ENCODE results near the gene FADS2. TPM values are rescaled to one million over a fixed set of nuclear protein-coding genes. Genes with fewer than 3 reads are reported as not detected.

The FADS2 gene
- total RNA-seq, 1 experiment from 2014 or later, result 246 TPM

DNA sequence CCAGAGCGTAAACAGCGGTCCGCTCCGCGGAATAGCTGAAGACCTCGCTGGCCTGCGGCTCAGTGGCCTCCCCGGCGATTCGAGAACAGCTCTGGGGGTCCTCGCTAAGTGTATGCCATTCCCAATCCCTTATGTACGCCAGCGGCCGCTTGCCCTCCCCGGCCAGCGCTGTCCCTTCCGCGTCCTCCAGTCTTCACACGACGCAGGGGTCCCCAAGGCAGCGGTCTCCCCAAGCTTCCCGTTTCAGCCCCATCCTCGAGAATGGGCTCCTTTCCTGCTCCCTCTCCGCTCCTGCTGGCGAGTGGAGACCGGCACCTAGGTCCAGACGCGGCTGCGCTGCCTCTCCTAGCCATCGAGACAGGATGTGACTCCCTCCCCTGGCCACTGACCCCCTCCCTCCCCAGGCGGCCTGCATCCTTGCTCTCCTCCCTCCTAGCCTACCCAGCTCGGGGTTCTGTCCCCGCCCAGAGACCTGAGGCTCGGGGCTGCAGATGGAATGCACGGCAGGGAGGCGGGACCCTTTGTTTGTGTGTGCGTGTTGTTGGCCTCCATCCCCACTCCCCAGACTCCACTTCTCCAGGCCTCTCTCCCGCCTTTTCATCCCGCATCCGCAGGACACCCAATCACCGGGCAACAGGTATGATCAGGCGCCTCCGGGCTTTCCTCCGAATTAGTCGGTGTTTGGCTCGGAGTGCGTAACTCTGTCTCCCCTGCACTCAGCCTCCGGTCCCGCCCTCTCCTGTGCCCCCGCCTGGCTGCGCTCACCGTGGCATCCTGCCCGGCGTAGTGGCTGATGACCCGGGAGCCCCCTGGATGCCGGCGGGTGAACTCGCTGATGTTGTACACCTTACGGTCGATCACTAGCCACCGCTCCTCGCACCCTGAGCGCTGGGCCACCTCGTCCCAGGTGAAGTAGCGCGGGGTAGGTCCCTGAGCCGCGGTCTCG lies 12.0 kb upstream of the FADS2 start:
- Histone ChIP-seq H3K9me3 (ENCODE audit: low read length) (no peaks in the 10 kb centered on the region), H2AFZ (ENCODE audit: low read length) (peak overlapping the region; percentile 76), H3K27ac (ENCODE audit: low read length) (peak overlapping the region; percentile 86), H3K36me3 (ENCODE audit: low read depth, low read length) (peaks cover 14% of the 10 kb centered on the region; the same call in 1 of the 2 replicates), H3F3A (ENCODE audit: low read length, unreplicated experiment) (no peaks in the 10 kb centered on the region), H3K79me2 (ENCODE audit: low read length) (peaks cover 39% of the 10 kb centered on the region), H4K20me1 (ENCODE audit: low read length) (no peaks in the 10 kb centered on the region), H3K9ac (ENCODE audit: low read length) (peak overlapping the region; percentile 92), H3K27me3 (ENCODE audit: low read length) (no peaks in the 10 kb centered on the region), H3K4me3 (ENCODE audit: low read length) (peak overlapping the region; percentile 78), H3K9me2 (replicated peaks; ENCODE audit: low read length) (no peaks in the 10 kb centered on the region), H3K4me2 (ENCODE audit: low read length) (peak overlapping the region; percentile 92), H3K4me1 (ENCODE audit: insufficient read depth, low read length) (peaks cover 38% of the 10 kb centered on the region)
- DNase-seq, result peak; percentile 92
- TSS peak; percentile 61 for BruUV-seq (replicated peaks)
- POLR2A ChIA-PET (ENCODE audit: unreplicated experiment), result interaction anchor here (0.6 to 1.3 kb wide), 3 partner anchors 12 to 1025 kb away, joined by 3 to 17 read pairs (median 6); partner anchors contain the start of gene FADS2
- TF ChIP-seq EZH2 (IDR thresholded peaks at IDR 0.05; ENCODE audit: low read length, unreplicated experiment), result no peak
- no peak for TF ChIP-seq EZH2phosphoT487 (IDR thresholded peaks at IDR 0.05; ENCODE audit: borderline replicate concordance, low read length)
- TF ChIP-seq, protein P1, sequence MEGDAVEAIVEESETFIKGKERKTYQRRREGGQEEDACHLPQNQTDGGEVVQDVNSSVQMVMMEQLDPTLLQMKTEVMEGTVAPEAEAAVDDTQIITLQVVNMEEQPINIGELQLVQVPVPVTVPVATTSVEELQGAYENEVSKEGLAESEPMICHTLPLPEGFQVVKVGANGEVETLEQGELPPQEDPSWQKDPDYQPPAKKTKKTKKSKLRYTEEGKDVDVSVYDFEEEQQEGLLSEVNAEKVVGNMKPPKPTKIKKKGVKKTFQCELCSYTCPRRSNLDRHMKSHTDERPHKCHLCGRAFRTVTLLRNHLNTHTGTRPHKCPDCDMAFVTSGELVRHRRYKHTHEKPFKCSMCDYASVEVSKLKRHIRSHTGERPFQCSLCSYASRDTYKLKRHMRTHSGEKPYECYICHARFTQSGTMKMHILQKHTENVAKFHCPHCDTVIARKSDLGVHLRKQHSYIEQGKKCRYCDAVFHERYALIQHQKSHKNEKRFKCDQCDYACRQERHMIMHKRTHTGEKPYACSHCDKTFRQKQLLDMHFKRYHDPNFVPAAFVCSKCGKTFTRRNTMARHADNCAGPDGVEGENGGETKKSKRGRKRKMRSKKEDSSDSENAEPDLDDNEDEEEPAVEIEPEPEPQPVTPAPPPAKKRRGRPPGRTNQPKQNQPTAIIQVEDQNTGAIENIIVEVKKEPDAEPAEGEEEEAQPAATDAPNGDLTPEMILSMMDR (conservative IDR thresholded peaks at IDR 0.05; ENCODE audit: low read depth, low read length), result no peak
- ATAC-seq, result peak; percentile 45
- CTCF ChIA-PET, result interaction anchor here (1.0 to 1.7 kb wide), 3 partner anchors 19 to 266 kb away, joined by 5 to 14 read pairs (median 5); no protein-coding TSS in a partner anchor
- intact Hi-C loops (cut with micrococcal nuclease), result loop anchor here (1.0 to 5.0 kb wide), 2 partner anchors 19 to 76 kb away; partner anchors contain the start of gene FADS3

DNA sequence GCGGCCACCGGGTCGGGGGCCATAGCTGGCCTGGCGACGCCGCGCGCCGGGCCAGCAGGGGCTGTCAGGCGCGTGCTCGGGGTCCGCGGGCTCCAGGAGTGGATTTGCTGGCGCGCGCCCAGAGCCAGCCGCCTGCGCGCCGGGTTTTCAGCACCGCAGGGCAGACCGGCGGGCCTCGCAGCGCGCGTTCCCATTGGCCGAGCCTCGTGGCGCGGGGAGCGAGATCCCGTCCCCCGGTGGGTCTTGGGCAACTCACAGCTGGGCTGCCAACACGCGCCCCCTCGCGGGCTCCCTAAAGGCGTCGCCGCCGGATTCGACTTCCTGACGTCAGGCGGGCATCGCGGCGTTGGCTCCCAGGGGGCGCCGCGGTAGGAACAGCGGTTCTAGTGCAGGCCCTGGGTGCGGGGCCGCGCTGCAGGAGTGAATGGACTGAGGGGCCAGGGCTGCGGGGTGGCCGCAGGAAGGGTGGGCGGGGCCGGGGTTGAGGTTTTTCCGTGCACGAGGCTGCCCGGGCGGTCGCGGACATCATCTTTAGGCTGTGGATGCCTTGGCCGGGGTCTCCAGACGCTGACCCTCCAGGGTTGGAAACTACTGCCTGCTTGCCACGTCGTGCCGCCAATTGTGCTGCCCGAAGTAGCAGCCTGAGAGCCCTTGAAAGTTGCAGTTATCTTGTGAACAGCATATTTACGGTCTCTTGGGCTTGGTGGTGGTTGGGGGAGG lies 11.2 kb upstream of the FADS2 start, which contains the start of gene FADS1:
Gene FADS1, minus strand, starts transcription at position 268 of the 720 bp plus-strand sequence. Its CDS starts 74 bp downstream, at position 194.
- Histone ChIP-seq H3K27ac (ENCODE audit: low read length) (peak within 1 kb of the TSS; percentile 86), H4K20me1 (ENCODE audit: low read length) (no peaks in the 10 kb centered on the region), H3K9me2 (replicated peaks; ENCODE audit: low read length) (no peaks in the 10 kb centered on the region), H3K9me3 (ENCODE audit: low read length) (no peaks in the 10 kb centered on the region), H3F3A (ENCODE audit: low read length, unreplicated experiment) (no peaks in the 10 kb centered on the region), H3K4me2 (ENCODE audit: low read length) (peak within 1 kb of the TSS; percentile 92), H3K36me3 (ENCODE audit: low read depth, low read length) (peaks cover 12% of the 10 kb centered on the region; the same call in 1 of the 2 replicates), H3K79me2 (ENCODE audit: low read length) (peaks cover 39% of the 10 kb centered on the region), H3K9ac (ENCODE audit: low read length) (peak within 1 kb of the TSS; percentile 92), H3K4me1 (ENCODE audit: insufficient read depth, low read length) (peaks cover 46% of the 10 kb centered on the region), H2AFZ (ENCODE audit: low read length) (peak within 1 kb of the TSS; percentile 76), H3K27me3 (ENCODE audit: low read length) (no peaks in the 10 kb centered on the region), H3K4me3 (ENCODE audit: low read length) (peak within 1 kb of the TSS; percentile 78)
- peak; percentile 97 for DNase-seq
- ChIA-PET POLR2A (ENCODE audit: unreplicated experiment) (interaction anchor here (0.5 to 0.6 kb wide), 2 partner anchors 150 to 1025 kb away, joined by 3 to 6 read pairs; no protein-coding TSS in a partner anchor), CTCF (interaction anchor here (1.0 kb wide), 1 partner anchor 20 kb away, joined by 5 read pairs; no protein-coding TSS in a partner anchor)
- peak; percentile 44 for ATAC-seq
- intact Hi-C loops (cut with micrococcal nuclease), result loop anchor here (1.0 to 5.0 kb wide), 2 partner anchors 25 to 75 kb away; partner anchors contain the start of genes FADS3, FEN1 and TMEM258
- no TSS peak for BruUV-seq (replicated peaks)
- TF ChIP-seq, protein P1 (conservative IDR thresholded peaks at IDR 0.05; ENCODE audit: low read depth, low read length), result peak; percentile 69
- no peak for TF ChIP-seq EZH2 (IDR thresholded peaks at IDR 0.05; ENCODE audit: low read length, unreplicated experiment)
